H9 (cell line): ENCODE results near the gene KCNG2. TPM values are rescaled to one million over a fixed set of nuclear protein-coding genes. Genes with fewer than 3 reads are reported as not detected.

Experiments
- DNase-seq: peaks from one replicate; pipeline ENCODE4 v3.0.0-alpha.2; 2017
- H2AFZ ChIP-seq: one replicate; pipeline ENCODE4 v1.6.1; 2013; ENCODE audit warnings: mild to moderate bottlenecking, low read length, control low read depth, moderate library complexity
- H2AK5ac ChIP-seq: 2 replicates; pipeline ENCODE4 v1.6.1; 2013; ENCODE audit warnings: low read length, control low read depth, mixed read lengths; ENCODE audit not compliant: insufficient read length
- H2BK120ac ChIP-seq: one replicate; pipeline ENCODE4 v1.6.1; 2013; ENCODE audit warnings: low read depth, mild to moderate bottlenecking, low read length, control low read depth, inconsistent platforms; ENCODE audit not compliant: poor library complexity, severe bottlenecking
- H2BK12ac ChIP-seq: 2 replicates; pipeline ENCODE4 v1.6.1; 2013; ENCODE audit warnings: low read length, control low read depth, mixed read lengths, low read depth; ENCODE audit not compliant: insufficient read length
- H2BK15ac ChIP-seq: 2 replicates; pipeline ENCODE4 v1.6.1; 2013; ENCODE audit warnings: low read depth, low read length, control low read depth
- H2BK20ac ChIP-seq: one replicate; pipeline ENCODE4 v1.6.1; 2013; ENCODE audit warnings: low read depth, mild to moderate bottlenecking, low read length, control low read depth, inconsistent platforms; ENCODE audit not compliant: poor library complexity, severe bottlenecking
- H2BK5ac ChIP-seq: 2 replicates; pipeline ENCODE4 v1.6.1; 2013; ENCODE audit warnings: low read length, control low read depth, mixed read lengths; ENCODE audit not compliant: insufficient read length
- H3K14ac ChIP-seq: 2 replicates; pipeline ENCODE4 v1.6.1; 2013; ENCODE audit warnings: low read length, control low read depth; ENCODE audit not compliant: insufficient read depth
- H3K18ac ChIP-seq: 2 replicates; pipeline ENCODE4 v1.6.1; 2013; ENCODE audit warnings: low read depth, mild to moderate bottlenecking, mixed read lengths, low read length, control low read depth; ENCODE audit not compliant: insufficient read length
- H3K23ac ChIP-seq: 2 replicates; pipeline ENCODE4 v1.6.1; 2013; ENCODE audit warnings: low read length, control low read depth, mixed read lengths, low read depth; ENCODE audit not compliant: insufficient read length
- H3K23me2 ChIP-seq: 2 replicates; pipeline ENCODE4 v1.6.1; 2013; ENCODE audit warnings: low read depth, mild to moderate bottlenecking, mixed read lengths, low read length, control low read depth; ENCODE audit not compliant: insufficient read length, poor library complexity, severe bottlenecking
- H3K27ac ChIP-seq: 2 replicates; pipeline ENCODE4 v1.5.1; 2013; ENCODE audit warnings: low read length, control low read depth, mixed read lengths, low read depth; ENCODE audit not compliant: insufficient read length
- H3K27me3 ChIP-seq: 2 replicates; pipeline ENCODE4 v1.6.1; 2013; ENCODE audit warnings: low read length, control low read depth, inconsistent platforms; ENCODE audit not compliant: insufficient read depth
- H3K4ac ChIP-seq: 2 replicates; pipeline ENCODE4 v1.6.1; 2013; ENCODE audit warnings: low read depth, mild to moderate bottlenecking, control low read depth, inconsistent platforms, low read length, moderate library complexity
- H3K4me1 ChIP-seq: 2 replicates; pipeline ENCODE4 v1.6.1; 2013; ENCODE audit warnings: low read length, control low read depth, inconsistent platforms; ENCODE audit not compliant: insufficient read depth
- H3K4me2 ChIP-seq: 2 replicates; pipeline ENCODE4 v1.6.1; 2013; ENCODE audit warnings: low read length, control low read depth, mixed read lengths; ENCODE audit not compliant: insufficient read length, insufficient read depth
- H3K56ac ChIP-seq: 2 replicates; pipeline ENCODE4 v1.6.1; 2013; ENCODE audit warnings: low read depth, mild to moderate bottlenecking, mixed read lengths, low read length, control low read depth; ENCODE audit not compliant: insufficient read length
- H3K79me1 ChIP-seq: 2 replicates; pipeline ENCODE4 v1.6.1; 2013; ENCODE audit warnings: low read depth, mild to moderate bottlenecking, moderate library complexity, low read length, control low read depth, inconsistent platforms; ENCODE audit not compliant: insufficient read depth, poor library complexity, severe bottlenecking
- H3K79me2 ChIP-seq: 2 replicates; pipeline ENCODE4 v1.6.1; 2013; ENCODE audit warnings: low read length, control low read depth, inconsistent platforms; ENCODE audit not compliant: insufficient read depth
- H3K9ac ChIP-seq: 2 replicates; pipeline ENCODE4 v1.6.1; 2013; ENCODE audit warnings: low read length, control low read depth, mixed read lengths; ENCODE audit not compliant: insufficient read length; ENCODE audit errors: extremely low read depth
- H3K9me3 ChIP-seq: one replicate; pipeline ENCODE4 v1.6.1; 2013; ENCODE audit warnings: low read depth, low read length, inconsistent platforms; ENCODE audit not compliant: control insufficient read depth
- H3T11ph ChIP-seq: one replicate; pipeline ENCODE4 v1.6.1; 2013; ENCODE audit warnings: mild to moderate bottlenecking, low read length, control low read depth, inconsistent platforms
- H4K20me1 ChIP-seq: one replicate; pipeline ENCODE4 v1.6.1; 2013; ENCODE audit not compliant: control insufficient read depth, insufficient read length, insufficient read depth
- H4K5ac ChIP-seq: 2 replicates; pipeline ENCODE4 v1.6.1; 2013; ENCODE audit warnings: low read depth, mild to moderate bottlenecking, mixed read lengths, low read length, control low read depth; ENCODE audit not compliant: insufficient read length
- H4K8ac ChIP-seq: replicated peaks from 2 replicates; pipeline ENCODE4 v1.6.1; 2013; ENCODE audit warnings: low read length, control low read depth, mixed read lengths, low read depth; ENCODE audit not compliant: insufficient read length
- H4K91ac ChIP-seq: 2 replicates; pipeline ENCODE4 v1.6.1; 2013; ENCODE audit warnings: low read depth, mild to moderate bottlenecking, moderate library complexity, mixed read lengths, low read length, control low read depth; ENCODE audit not compliant: insufficient read length
- H3K27ac Mint-ChIP-seq, 3 experiments: 2 replicates in 2 of 3; 3 replicates in 1 of 3; pipeline ENCODE4 v1.8.0; 2020 to 2021; ENCODE audit warnings: mixed read lengths in 3 of 3, mild to moderate bottlenecking in 1 of 3, moderate library complexity in 1 of 3
- H3K27me3 Mint-ChIP-seq: 2 replicates; pipeline ENCODE4 v1.8.0; 2021; ENCODE audit warnings: low read depth, mild to moderate bottlenecking, moderate library complexity, mixed read lengths
- H3K36me3 Mint-ChIP-seq, 3 experiments: 2 replicates in 2 of 3; 3 replicates in 1 of 3; pipeline ENCODE4 v1.8.0; 2020 to 2021; ENCODE audit warnings: low read depth in 3 of 3, mixed read lengths in 3 of 3; ENCODE audit not compliant: insufficient read depth in 1 of 3
- H3K4me1 Mint-ChIP-seq, 2 experiments: 2 replicates each; pipeline ENCODE4 v1.8.0; 2020; ENCODE audit warnings: mixed read lengths in 2 of 2
- H3K4me3 Mint-ChIP-seq, 2 experiments: 2 replicates in 1 of 2; 3 replicates in 1 of 2; pipeline ENCODE4 v1.8.0; 2020 to 2021; ENCODE audit warnings: mild to moderate bottlenecking in 2 of 2, mixed read lengths in 2 of 2, moderate library complexity in 1 of 2
- H3K9me3 Mint-ChIP-seq, 2 experiments: 2 replicates in 1 of 2; 3 replicates in 1 of 2; pipeline ENCODE4 v1.8.0; 2020; ENCODE audit warnings: mild to moderate bottlenecking in 2 of 2, mixed read lengths in 2 of 2, moderate library complexity in 1 of 2
- CTCF ChIP-seq: fragments of 200-600 bp; sonication (generic); conservative IDR thresholded peaks from 3 replicates; pipeline ENCODE4 v1.8.0; 2021; ENCODE audit warnings: antibody characterized with exemption, mild to moderate bottlenecking
- WGBS: extraction: QIAGEN DNeasy Blood & Tissue Kit; methylation state at CpG from one replicate; pipeline ENCODE4 v1.1.7; 2013; ENCODE audit warnings: missing lambda C conversion rate, low lambda C conversion rate, mixed read lengths; ENCODE audit not compliant: insufficient read length; ENCODE audit errors: extremely low coverage; 5-methylcytosine and 5-hydroxymethylcytosine counted together
- total RNA-seq: library from RNA; stranded (reverse); gene quantifications from 2 replicates; pipeline ENCODE4 v1.2.1, GENCODE V29; 2021

The KCNG2 gene
- total RNA-seq, 1 experiment from 2014 or later: 0.15 TPM

DNA sequence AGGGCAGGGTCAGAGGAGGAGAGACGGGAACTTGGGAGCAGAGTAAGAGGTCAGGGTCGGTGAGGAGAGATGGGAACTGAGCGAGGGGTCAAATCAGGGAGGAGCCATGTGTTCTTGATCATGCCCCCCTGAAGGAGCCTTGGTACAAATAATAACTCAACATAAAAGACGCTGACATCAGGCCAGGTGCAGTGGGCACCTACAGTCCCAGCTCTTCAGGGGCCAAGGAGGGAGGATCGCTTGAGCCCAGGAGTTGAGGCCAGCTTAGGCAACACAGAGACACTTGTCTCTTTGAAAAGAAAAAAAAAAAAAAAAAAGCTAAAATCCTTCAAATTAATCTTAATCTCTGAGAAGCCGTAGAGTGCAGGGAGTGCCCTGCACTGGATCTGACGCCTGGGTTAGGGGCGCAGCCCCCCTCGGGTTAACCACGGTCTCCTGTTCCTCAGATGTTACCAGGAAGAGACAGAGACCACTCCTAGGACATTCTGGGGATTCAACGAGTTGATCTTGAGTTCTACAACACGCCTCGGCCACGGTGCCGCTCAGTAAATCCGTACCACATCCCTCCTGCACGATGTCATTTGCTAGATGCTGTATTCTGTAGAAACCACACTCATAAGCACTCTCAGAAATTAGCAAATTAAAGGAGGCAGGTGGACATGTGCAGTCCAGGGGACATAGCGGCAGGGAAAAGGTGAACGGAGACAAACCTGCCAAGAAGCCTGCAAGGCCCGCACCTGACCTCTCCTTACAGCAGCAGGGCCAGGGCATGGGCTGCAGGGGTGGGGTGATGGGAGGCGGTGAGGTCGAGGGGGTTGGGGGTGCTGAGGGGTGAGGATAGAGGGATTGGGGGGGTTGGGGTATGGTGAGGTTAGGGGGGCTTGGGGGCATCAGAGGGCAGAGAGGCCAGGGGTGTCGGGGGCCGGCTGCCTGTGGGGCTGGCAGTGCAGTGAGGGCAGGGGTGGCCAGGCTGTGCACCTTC, 124.5 kb downstream of the KCNG2 start:
- peaks cover 11% of the 10 kb centered on the region in 2 experiments for H3K4me1 Mint-ChIP-seq
- no peak for TF ChIP-seq CTCF

More for the DNA sequence above, 124.5 kb downstream of the KCNG2 start:
- Histone ChIP-seq H3K18ac (no peak overlapping the region), H3K4me2 (no peak overlapping the region), H3K79me2 (no peaks in the 10 kb centered on the region), H3K9me3 (no peaks in the 10 kb centered on the region), H2BK20ac (no peak overlapping the region), H4K5ac (no peak overlapping the region), H3K23me2 (no peaks in the 10 kb centered on the region), H4K8ac (no peak overlapping the region), H2AFZ (no peak overlapping the region), H3K23ac (no peak overlapping the region), H2BK120ac (no peak overlapping the region), H3K9ac (no peak overlapping the region), H3K27ac (no peak overlapping the region), H3K14ac (no peak overlapping the region), H3K4ac (no peak overlapping the region), H4K20me1 (no peaks in the 10 kb centered on the region), H3K27me3 (no peaks in the 10 kb centered on the region), H2AK5ac (no peak overlapping the region), H3T11ph (no peak overlapping the region), H3K79me1 (no peaks in the 10 kb centered on the region), H2BK12ac (no peak overlapping the region), H3K56ac (no peak overlapping the region), H4K91ac (no peak overlapping the region), H2BK5ac (no peak overlapping the region), H3K4me1 (no peaks in the 10 kb centered on the region), H2BK15ac (no peak overlapping the region)
- H3K27me3 Mint-ChIP-seq: no peaks in the 10 kb centered on the region; the same call in 1 of the 2 replicates
- H3K9me3 Mint-ChIP-seq: peaks cover 7 to 10% of the 10 kb centered on the region in 2 experiments; a peak in 3 of 5 replicates
- DNase-seq: no peak
- no CpG with 5 or more reads among the region's 24 CpGs for WGBS
- peaks cover 2 to 15% (median 7%) of the 10 kb centered on the region in 3 experiments; a peak in 4 of 7 replicates for H3K36me3 Mint-ChIP-seq
- H3K27ac Mint-ChIP-seq: peak overlapping the region in 1 of 3 experiments; percentile 51; a peak in 1 of 7 replicates
- H3K4me3 Mint-ChIP-seq: no peak overlapping the region
